HEK293T (cell line): ENCODE results near the gene GALNS.
"Not testable (repeated sequence)": the region's sequence is repeated elsewhere in the genome, so short reads cannot be mapped to it uniquely, and the experiment has no call there.

Experiments used
- CTCF ChIA-PET: fragments of 350-600 bp; formaldehyde crosslinking; extraction: SDS; loops from one replicate; lab custom pipeline; 2021; ENCODE audit warnings: antibody characterized with exemption, inconsistent platforms; lab: Yijun Ruan, JAX
- POLR2A ChIA-PET: fragments of 350-600 bp; formaldehyde crosslinking; extraction: SDS; loops from one replicate; lab custom pipeline; 2020; ENCODE audit warnings: antibody characterized with exemption, inconsistent platforms; lab: Yijun Ruan, JAX
- DNase-seq: peaks from one replicate; pipeline ENCODE4 v3.0.0; 2012; ENCODE audit warnings: mixed read lengths; ENCODE audit errors: extremely low spot score
- ARNT ChIP-seq: fragments of 450-650 bp; IDR thresholded peaks from 2 replicates; pipeline ENCODE4 v1.6.1; 2017; ENCODE audit warnings: mild to moderate bottlenecking
- BHLHE40 ChIP-seq: fragments of 450-650 bp; IDR thresholded peaks from 2 replicates; pipeline ENCODE4 v1.6.1; 2016; ENCODE audit warnings: mild to moderate bottlenecking, moderate library complexity, borderline replicate concordance
- CTBP1 ChIP-seq: fragments of 450-650 bp; IDR thresholded peaks from 2 replicates; pipeline ENCODE4 v1.6.1; 2016; ENCODE audit warnings: borderline replicate concordance
- ELF4 ChIP-seq: fragments of 450-650 bp; IDR thresholded peaks from 2 replicates; pipeline ENCODE4 v1.6.1; 2017; ENCODE audit warnings: antibody characterized with exemption
- FOXA1 ChIP-seq: fragments of 450-650 bp; IDR thresholded peaks from 2 replicates; pipeline ENCODE4 v1.6.1; 2016; ENCODE audit warnings: mild to moderate bottlenecking
- FOXK2 ChIP-seq: fragments of 450-650 bp; IDR thresholded peaks from 2 replicates; pipeline ENCODE4 v1.6.1; 2016; ENCODE audit warnings: mild to moderate bottlenecking
- FOXM1 ChIP-seq: fragments of 450-650 bp; IDR thresholded peaks from 2 replicates; pipeline ENCODE4 v1.6.1; 2017; ENCODE audit warnings: mild to moderate bottlenecking, borderline replicate concordance
- HDGF ChIP-seq: fragments of 450-650 bp; IDR thresholded peaks from 2 replicates; pipeline ENCODE4 v1.6.1; 2017; ENCODE audit warnings: antibody characterized with exemption, borderline replicate concordance
- L3MBTL2 ChIP-seq: fragments of 450-650 bp; conservative IDR thresholded peaks from 2 replicates; pipeline ENCODE4 v1.6.1; 2016; ENCODE audit warnings: mild to moderate bottlenecking
- LEF1 ChIP-seq: fragments of 450-650 bp; IDR thresholded peaks from 2 replicates; pipeline ENCODE4 v1.6.1; 2017; ENCODE audit warnings: mild to moderate bottlenecking, borderline replicate concordance
- NFRKB ChIP-seq: fragments of 450-650 bp; IDR thresholded peaks from 2 replicates; pipeline ENCODE4 v1.6.1; 2016; ENCODE audit warnings: mild to moderate bottlenecking, moderate library complexity
- SP1 ChIP-seq: fragments of 450-650 bp; IDR thresholded peaks from 2 replicates; pipeline ENCODE4 v1.6.1; 2017
- SUZ12 ChIP-seq: fragments of 450-650 bp; IDR thresholded peaks from 2 replicates; pipeline ENCODE4 v1.6.1; 2016; ENCODE audit warnings: mild to moderate bottlenecking
- TARDBP ChIP-seq: fragments of 450-650 bp; IDR thresholded peaks from 2 replicates; pipeline ENCODE4 v1.6.1; 2016
- ZNF384 ChIP-seq: fragments of 450-650 bp; IDR thresholded peaks from 2 replicates; pipeline ENCODE4 v1.6.1; 2016
- TF ChIP-seq, protein P1 (sequence below): fragments of 450-650 bp; IDR thresholded peaks from 2 replicates; pipeline ENCODE4 v1.6.1; 2016

The GALNS gene

DNA sequence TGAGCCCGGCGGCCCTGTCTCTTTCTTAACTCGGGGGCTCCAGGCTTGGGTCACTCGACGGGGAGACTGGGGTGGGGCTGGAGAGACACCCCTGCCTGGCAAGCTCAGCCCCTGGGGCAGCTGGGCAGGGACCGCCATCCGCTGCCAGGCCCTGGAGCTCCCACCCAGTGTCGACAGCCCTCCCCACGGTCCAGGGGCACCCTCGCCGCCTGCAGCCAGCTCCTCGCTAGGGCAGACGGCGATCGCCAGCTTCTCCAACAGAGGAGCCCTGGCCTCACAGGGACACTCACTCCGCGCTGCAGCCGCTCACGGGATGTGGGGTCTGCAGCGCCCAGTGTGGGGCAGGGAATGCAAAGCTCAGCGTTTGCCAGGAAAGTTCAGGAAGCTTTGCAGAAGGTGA, 29.0 kb downstream of the GALNS start:
- DNase-seq = no peak
- TF ChIP-seq, protein P1, sequence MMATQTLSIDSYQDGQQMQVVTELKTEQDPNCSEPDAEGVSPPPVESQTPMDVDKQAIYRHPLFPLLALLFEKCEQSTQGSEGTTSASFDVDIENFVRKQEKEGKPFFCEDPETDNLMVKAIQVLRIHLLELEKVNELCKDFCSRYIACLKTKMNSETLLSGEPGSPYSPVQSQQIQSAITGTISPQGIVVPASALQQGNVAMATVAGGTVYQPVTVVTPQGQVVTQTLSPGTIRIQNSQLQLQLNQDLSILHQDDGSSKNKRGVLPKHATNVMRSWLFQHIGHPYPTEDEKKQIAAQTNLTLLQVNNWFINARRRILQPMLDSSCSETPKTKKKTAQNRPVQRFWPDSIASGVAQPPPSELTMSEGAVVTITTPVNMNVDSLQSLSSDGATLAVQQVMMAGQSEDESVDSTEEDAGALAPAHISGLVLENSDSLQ = no peak
- TF ChIP-seq FOXK2 (no peak), FOXM1 (no peak), ELF4 (no peak), CTBP1 (no peak), LEF1 (no peak), TARDBP (no peak), ZNF384 (no peak), HDGF (no peak), SP1 (no peak), BHLHE40 (no peak), ARNT (no peak), FOXA1 (no peak), NFRKB (no peak), SUZ12 (no peak)
- ChIA-PET POLR2A (interaction anchor here (0.8 kb wide), 1 partner anchor 16 kb away, joined by 3 read pairs; the partner anchor contains the start of gene APRT), CTCF (no interaction called here)

DNA sequence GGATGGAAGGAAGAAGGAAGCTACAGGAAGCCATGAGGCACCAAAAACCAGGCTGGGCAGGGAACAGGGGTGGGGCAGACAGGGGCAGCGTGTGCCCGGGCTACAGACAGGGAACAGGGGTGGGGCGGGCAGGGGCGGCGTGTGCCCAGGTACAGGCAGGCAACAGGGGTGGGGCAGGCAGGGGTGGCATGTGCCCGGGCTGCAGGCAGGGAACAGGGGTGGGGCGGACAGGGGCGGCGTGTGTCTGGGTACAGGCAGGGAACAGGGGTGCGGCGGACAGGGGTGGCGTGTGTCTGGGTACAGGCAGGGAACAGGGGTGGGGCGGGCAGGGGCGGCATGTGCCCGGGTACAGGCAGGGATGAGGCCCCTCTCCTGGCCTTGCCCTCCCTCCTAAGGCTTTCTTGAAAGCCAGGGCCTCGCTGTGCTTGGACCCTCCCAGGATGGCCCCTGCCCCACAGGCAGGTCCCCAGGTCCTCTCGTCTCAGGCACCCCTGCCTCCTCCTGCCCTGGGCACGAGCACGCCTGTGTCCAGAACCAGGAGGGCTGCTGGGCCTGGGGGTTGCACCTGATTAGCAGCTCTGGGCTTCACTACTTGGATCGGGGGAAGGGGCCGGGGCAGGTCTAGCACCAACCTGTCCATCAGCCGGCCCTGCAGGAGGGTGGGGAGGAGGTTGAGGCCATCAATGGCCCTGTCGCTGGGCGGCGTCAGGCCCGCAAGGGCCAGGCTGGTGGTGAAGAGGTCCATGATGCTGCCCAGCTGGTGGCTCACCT, 30.5 kb downstream of the GALNS start:
- TF ChIP-seq CTBP1 = no peak
- no peak for TF ChIP-seq FOXM1
- TF ChIP-seq ELF4 = no peak
- no peak for TF ChIP-seq BHLHE40
- no peak for TF ChIP-seq LEF1
- TF ChIP-seq SUZ12 = no peak
- no peak for TF ChIP-seq FOXK2
- TF ChIP-seq ZNF384 = no peak
- CTCF ChIA-PET = interaction anchor here (0.6 kb wide), 1 partner anchor 205 kb away, joined by 3 read pairs; no protein-coding TSS in a partner anchor
- no peak for DNase-seq
- POLR2A ChIA-PET = no interaction called here

DNA sequence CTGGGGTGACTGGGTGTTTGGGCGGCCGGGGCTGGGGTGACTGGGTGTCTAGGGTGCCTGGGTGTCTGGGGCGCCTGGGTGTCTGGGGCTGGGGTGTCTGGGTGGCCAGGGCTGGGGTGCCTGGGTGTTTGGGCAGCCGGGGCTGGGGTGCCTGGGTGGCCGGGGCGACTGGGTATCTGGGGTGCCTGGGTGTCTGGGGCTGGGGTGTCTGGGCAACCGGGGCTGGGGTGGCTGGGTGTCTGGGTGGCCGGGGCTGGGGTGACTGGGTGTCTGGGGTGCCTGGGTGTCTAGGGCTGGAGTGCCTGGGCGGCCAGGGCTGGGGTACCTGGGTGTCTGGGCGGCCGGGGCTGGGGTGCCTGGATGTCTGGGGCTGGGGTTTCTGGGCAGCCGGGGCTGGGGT, 31.6 kb downstream of the GALNS start:
- ChIA-PET CTCF (no interaction called here), POLR2A (no interaction called here)
- TF ChIP-seq ARNT (no peak), NFRKB (no peak), L3MBTL2 (no peak), HDGF (no peak), LEF1 (no peak), SP1 (no peak), FOXA1 (no peak), ELF4 (no peak), TARDBP (no peak), CTBP1 (no peak), FOXM1 (no peak), ZNF384 (no peak), SUZ12 (no peak), BHLHE40 (no peak), FOXK2 (no peak)
- TF ChIP-seq, protein P1 = no peak
- no peak for DNase-seq

DNA sequence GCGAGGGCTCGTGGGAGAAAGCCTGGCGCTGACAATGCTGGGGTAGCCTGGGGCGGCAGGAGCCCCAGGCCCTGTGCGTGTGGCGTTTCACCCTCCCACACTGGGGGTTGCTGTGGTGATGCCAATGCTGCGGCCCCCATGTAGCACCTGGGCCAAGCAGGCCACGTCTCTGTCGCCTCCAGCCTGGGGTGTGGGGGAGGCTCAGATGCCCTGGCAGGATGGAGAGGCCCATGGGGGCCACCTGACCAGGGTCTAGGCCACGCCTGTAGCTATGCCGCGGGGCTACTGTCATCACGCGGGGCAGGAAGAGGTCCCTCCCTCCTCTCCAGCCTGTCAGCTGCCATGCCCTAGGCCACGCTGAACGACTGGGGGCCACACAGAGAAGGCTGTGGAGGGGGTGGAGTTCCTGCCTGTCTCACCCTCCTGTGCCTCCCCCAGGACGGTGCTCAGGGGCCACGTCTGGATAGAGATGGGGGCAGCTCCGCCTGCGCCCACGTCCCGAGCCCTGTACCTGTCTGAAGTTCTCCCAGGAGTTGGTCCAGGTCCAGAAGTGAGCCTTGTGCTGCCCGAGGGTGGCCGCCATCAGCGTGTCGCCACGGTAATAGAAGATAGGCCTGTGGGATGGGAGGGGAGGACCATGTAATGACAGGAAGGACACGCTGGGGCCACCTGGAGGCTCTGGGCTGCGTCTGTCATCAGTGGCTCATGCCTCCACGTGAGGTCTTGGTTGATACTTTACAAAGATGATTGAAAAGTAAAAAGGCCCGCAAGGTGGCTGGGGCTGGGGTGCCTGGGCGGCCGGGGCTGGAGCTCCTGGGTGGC, 32.3 kb downstream of the GALNS start:
- ChIA-PET CTCF (no interaction called here), POLR2A (no interaction called here)
- no peak for TF ChIP-seq ARNT
- TF ChIP-seq FOXA1 = no peak
- no peak for TF ChIP-seq SP1
- no peak for TF ChIP-seq L3MBTL2
- TF ChIP-seq ZNF384 = no peak
- TF ChIP-seq, protein P1 = no peak
- TF ChIP-seq FOXM1 = no peak
- TF ChIP-seq CTBP1 = no peak
- TF ChIP-seq ELF4 = no peak
- no peak for TF ChIP-seq FOXK2
- TF ChIP-seq SUZ12 = no peak
- no peak for TF ChIP-seq NFRKB
- TF ChIP-seq TARDBP = no peak
- TF ChIP-seq BHLHE40 = no peak
- TF ChIP-seq LEF1 = no peak
- TF ChIP-seq HDGF = no peak
- DNase-seq = no peak

DNA sequence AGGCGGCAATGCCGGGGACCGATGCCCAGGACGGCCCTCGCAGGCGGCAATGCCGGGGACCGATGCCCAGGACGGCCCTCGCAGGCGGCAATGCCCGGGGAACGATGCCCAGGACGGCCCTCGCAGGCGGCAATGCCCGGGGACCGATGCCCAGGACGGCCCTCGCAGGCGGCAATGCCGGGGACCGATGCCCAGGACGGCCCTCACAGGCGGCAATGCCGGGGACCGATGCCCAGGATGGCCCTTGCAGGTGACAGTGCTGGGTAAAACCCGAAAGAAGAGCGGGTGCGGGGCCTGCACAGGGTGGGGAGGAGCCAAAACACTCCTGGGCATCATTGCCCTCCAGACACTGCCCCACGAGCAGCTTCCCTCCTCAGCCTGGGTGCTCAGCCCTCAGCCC, 33.1 kb downstream of the GALNS start:
- CTCF ChIA-PET, DNase-seq, POLR2A ChIA-PET: not testable (repeated sequence)
